GM19397 (cell line): ENCODE results near the gene PLIN5.
"Not testable (repeated sequence)": the region's sequence is repeated elsewhere in the genome, so short reads cannot be mapped to it uniquely, and the experiment has no call there.

ENCODE experiments used
- ATAC-seq: cut with Tn5 transposase; IDR thresholded peaks from one replicate; pipeline ENCODE4 v1.9.1; 2021; ENCODE audit warnings: mild to moderate bottlenecking, moderate library complexity; ENCODE audit not compliant: unreplicated experiment

PLIN5 gene

GRCh38 chr19:4568886-4569285, 33.9 kb upstream of the PLIN5 start:
- ATAC-seq: no peak

GRCh38 chr19:4567584-4568071, 32.6 kb upstream of the PLIN5 start:
- ATAC-seq: no peak

- no peak for ATAC-seq
Measured at GRCh38 chr19:4566402-4567051, 31.5 kb upstream of the PLIN5 start.

GRCh38 chr19:4563562-4563961, 28.5 kb upstream of the PLIN5 start:
- not testable (repeated sequence) for ATAC-seq

GRCh38 chr19:4562085-4562484, 27.1 kb upstream of the PLIN5 start:
- ATAC-seq: not testable (repeated sequence)

- ATAC-seq: no peak
Measured at GRCh38 chr19:4559569-4559968, 24.5 kb upstream of the PLIN5 start, which contains the start of gene SEMA6B. Gene SEMA6B (minus strand): TSS chr19:4559684. CDS start chr19:4558457, 1,227 bp downstream.

GRCh38 chr19:4557971-4558941, 23.2 kb upstream of the PLIN5 start:
- ATAC-seq: no peak

GRCh38 chr19:4557144-4557970, 22.3 kb upstream of the PLIN5 start:
- no peak for ATAC-seq

GRCh38 chr19:4556597-4557127, 21.6 kb upstream of the PLIN5 start:
- no peak for ATAC-seq

- no peak for ATAC-seq
Measured at GRCh38 chr19:4555657-4556561, 20.9 kb upstream of the PLIN5 start.

GRCh38 chr19:4554717-4555116, 19.7 kb upstream of the PLIN5 start:
- no peak for ATAC-seq

- ATAC-seq: no peak
Measured at GRCh38 chr19:4553775-4554174, 18.8 kb upstream of the PLIN5 start.

GRCh38 chr19:4553092-4553695, 18.2 kb upstream of the PLIN5 start:
- ATAC-seq: no peak

GRCh38 chr19:4552525-4552819, 17.4 kb upstream of the PLIN5 start:
- ATAC-seq: no peak

GRCh38 chr19:4550479-4551050, 15.5 kb upstream of the PLIN5 start:
- ATAC-seq: no peak

GRCh38 chr19:4550018-4550417, 15.0 kb upstream of the PLIN5 start:
- ATAC-seq: no peak

- no peak for ATAC-seq
Measured at GRCh38 chr19:4548238-4548584, 13.2 kb upstream of the PLIN5 start.

- ATAC-seq: no peak
Measured at GRCh38 chr19:4547303-4548237, 12.5 kb upstream of the PLIN5 start.
